HCT116 (cell line): Measurements from ENCODE around the gene ATF7.

ENCODE experiments used
- CTCF ChIP-seq, 3 experiments: fragments of 200-600 bp in 1 of 3; sonication (generic) in 1 of 3; IDR thresholded peaks in 2 of 3; conservative IDR thresholded peaks in 1 of 3; 2 replicates each; pipeline ENCODE4 v1.5.1; 2012 to 2017; ENCODE audit warnings: low read depth in 2 of 3, low read length in 2 of 3, antibody characterized with exemption in 1 of 3, borderline replicate concordance in 1 of 3, control low read depth in 1 of 3, mild to moderate bottlenecking in 1 of 3, mixed read lengths in 1 of 3, mixed run types in 1 of 3, moderate library complexity in 1 of 3; ENCODE audit not compliant: insufficient read depth in 1 of 3
- ELF1 ChIP-seq: IDR thresholded peaks from 2 replicates; pipeline ENCODE4 v1.6.1; 2012; ENCODE audit warnings: low read depth, borderline replicate concordance
- EZH2 ChIP-seq: fragments of 200-600 bp; sonication (generic); IDR thresholded peaks from 2 replicates; pipeline ENCODE4 v1.6.1; 2017; ENCODE audit warnings: antibody characterized with exemption, mixed run types
- EZH2phosphoT487 ChIP-seq: fragments of 200-600 bp; IDR thresholded peaks from 2 replicates; pipeline ENCODE4 v1.6.1; 2018; ENCODE audit warnings: antibody characterized with exemption, borderline replicate concordance
- POLR2A ChIP-seq: IDR thresholded peaks from 2 replicates; pipeline ENCODE4 v1.7.0; 2011; ENCODE audit warnings: borderline replicate concordance; ENCODE audit not compliant: insufficient read depth, insufficient read length; ENCODE audit errors: extremely low read depth
- POLR2AphosphoS5 ChIP-seq: IDR thresholded peaks from 2 replicates; pipeline ENCODE4 v1.6.1; 2011; ENCODE audit warnings: mild to moderate bottlenecking, low read depth, low read length, moderate library complexity
- RAD21 ChIP-seq: IDR thresholded peaks from 2 replicates; pipeline ENCODE4 v1.6.1; 2012; ENCODE audit warnings: low read depth, mild to moderate bottlenecking
- REST ChIP-seq: IDR thresholded peaks from 2 replicates; pipeline ENCODE4 v1.6.1; 2012; ENCODE audit warnings: low read depth
- SIN3A ChIP-seq: IDR thresholded peaks from 2 replicates; pipeline ENCODE4 v1.6.1; 2012; ENCODE audit warnings: low read depth
- SRF ChIP-seq: IDR thresholded peaks from 2 replicates; pipeline ENCODE4 v1.6.1; 2012; ENCODE audit warnings: low read depth
- TCF7L2 ChIP-seq: IDR thresholded peaks from 2 replicates; pipeline ENCODE4 v1.7.0; 2011; ENCODE audit warnings: borderline replicate concordance, inconsistent platforms; ENCODE audit not compliant: insufficient read depth, insufficient read length; ENCODE audit errors: extremely low read depth

GRCh38 chr12:53603196-53603595 is 23.0 kb downstream of the ATF7 start:
- TF ChIP-seq CTCF (IDR thresholded peaks at IDR 0.05 in 2 of 3, conservative IDR thresholded peaks at IDR 0.05 in 1 of 3; ENCODE audit: borderline replicate concordance in 1 of 3, insufficient read depth in 1 of 3, low read depth in 2 of 3, low read length in 2 of 3) (no peak), REST (no peak), EZH2phosphoT487 (no peak), POLR2A (no peak), RAD21 (no peak), TCF7L2 (no peak), SIN3A (no peak), SRF (no peak), POLR2AphosphoS5 (no peak), ELF1 (no peak), EZH2 (no peak)
